ENCODE measurements around the gene CLEC14A. TPM values are rescaled to one million over a fixed set of nuclear protein-coding genes. Genes with fewer than 3 reads are reported as not detected.
A peak's percentile ranks its signal among the peaks of the same experiment; 100 is the strongest.

The CLEC14A gene
- total RNA-seq, 1 experiment from 2014 or later: not detected

- DNase-seq (ENCODE audit: low spot score): no peak
Measured at GRCh38 chr14:38250331-38250730, 5.6 kb downstream of the CLEC14A start.

- no peak for DNase-seq (ENCODE audit: low spot score)
Measured at GRCh38 chr14:38248321-38249028, 7.4 kb downstream of the CLEC14A start.

GRCh38 chr14:38243696-38244240 lies 12.1 kb downstream of the CLEC14A start:
- no peak for DNase-seq (ENCODE audit: low spot score)

GRCh38 chr14:38238878-38239277 lies 17.0 kb downstream of the CLEC14A start:
- no peak for DNase-seq (ENCODE audit: low spot score)

GRCh38 chr14:38238332-38238731 lies 17.6 kb downstream of the CLEC14A start:
- DNase-seq (ENCODE audit: low spot score): no peak

GRCh38 chr14:38233218-38233617 lies 22.7 kb downstream of the CLEC14A start:
- no peak for DNase-seq (ENCODE audit: low spot score)

GRCh38 chr14:38226366-38226765 lies 29.5 kb downstream of the CLEC14A start:
- DNase-seq (ENCODE audit: low spot score): no peak

GRCh38 chr14:38225946-38226345 lies 29.9 kb downstream of the CLEC14A start:
- no peak for DNase-seq (ENCODE audit: low spot score)

GRCh38 chr14:38224338-38224737 lies 31.6 kb downstream of the CLEC14A start:
- no peak for DNase-seq (ENCODE audit: low spot score)

GRCh38 chr14:38221077-38221476 lies 34.8 kb downstream of the CLEC14A start:
- no peak for DNase-seq (ENCODE audit: low spot score)

- DNase-seq (ENCODE audit: low spot score): no peak
Measured at GRCh38 chr14:38217553-38217952, 38.3 kb downstream of the CLEC14A start.

- DNase-seq (ENCODE audit: low spot score): no peak
Measured at GRCh38 chr14:38213001-38213400, 42.9 kb downstream of the CLEC14A start.

- no peak for DNase-seq (ENCODE audit: low spot score)
Measured at GRCh38 chr14:38212111-38212510, 43.8 kb downstream of the CLEC14A start.

GRCh38 chr14:38211255-38211735 lies 44.6 kb downstream of the CLEC14A start:
- DNase-seq (ENCODE audit: low spot score): no peak

- no peak for DNase-seq (ENCODE audit: low spot score)
Measured at GRCh38 chr14:38210587-38211216, 45.2 kb downstream of the CLEC14A start.

GRCh38 chr14:38209572-38210557 lies 46.0 kb downstream of the CLEC14A start:
- no peak for DNase-seq (ENCODE audit: low spot score)

- peak; percentile 16 for DNase-seq (ENCODE audit: low spot score)
Measured at GRCh38 chr14:38208618-38209562, 47.0 kb downstream of the CLEC14A start.

- peak; percentile 64 for DNase-seq (ENCODE audit: low spot score)
Measured at GRCh38 chr14:38207736-38208617, 47.9 kb downstream of the CLEC14A start, which contains the start of gene SSTR1. TSS of gene SSTR1 (plus strand) at chr14:38207904. CDS start at chr14:38209390, 1,486 bp downstream.

GRCh38 chr14:38207377-38207735 lies 48.5 kb downstream of the CLEC14A start:
- no peak for DNase-seq (ENCODE audit: low spot score)
